Natural killer cell (primary cell): ENCODE results near the gene WDR76. TPM values are rescaled to one million over a fixed set of nuclear protein-coding genes. Genes with fewer than 3 reads are reported as not detected.
A peak's percentile ranks its signal among the peaks of the same experiment; 100 is the strongest.

Experiments used
- ATAC-seq, 3 donors: fragments of 150-1000 bp in 2 of 3; fragments of 200-7000 bp in 1 of 3; cut with Tn5 transposase; 1 replicate in 1 of 3; 2 replicates in 2 of 3; pipeline ENCODE4 v1.10.0; 2021; ENCODE audit warnings: mild to moderate bottlenecking in 2 of 3, moderate library complexity in 2 of 3
- DNase-seq, 2 donors: peaks; one replicate each; pipeline versions ENCODE4 v3.0.0 to v3.0.0-alpha.2; 2013 to 2021; ENCODE audit warnings: mixed read lengths in 1 of 2
- H3K27ac ChIP-seq: one replicate; pipeline ENCODE4 v1.5.1; 2013; ENCODE audit warnings: mild to moderate bottlenecking, low read length
- H3K27me3 ChIP-seq: one replicate; pipeline ENCODE4 v1.6.1; 2013; ENCODE audit warnings: low read length; ENCODE audit not compliant: control insufficient read depth, insufficient read depth
- H3K36me3 ChIP-seq: one replicate; pipeline ENCODE4 v1.6.1; 2013; ENCODE audit warnings: low read length; ENCODE audit not compliant: control insufficient read depth, insufficient read depth
- H3K4me1 ChIP-seq: one replicate; pipeline ENCODE4 v1.6.1; 2013; ENCODE audit warnings: low read length; ENCODE audit not compliant: control insufficient read depth, insufficient read depth
- H3K4me3 ChIP-seq: one replicate; pipeline ENCODE4 v1.5.1; 2013; ENCODE audit warnings: low read length
- H3K9me3 ChIP-seq: one replicate; pipeline ENCODE4 v1.6.1; 2013; ENCODE audit warnings: low read length; ENCODE audit not compliant: control insufficient read depth, insufficient read depth
- H3K27ac Mint-ChIP-seq, 2 donors: one replicate each; pipeline ENCODE4 v1.8.0; 2022; ENCODE audit warnings: mild to moderate bottlenecking in 2 of 2, mixed read lengths in 2 of 2, moderate library complexity in 1 of 2
- H3K27me3 Mint-ChIP-seq, 2 donors: one replicate each; pipeline ENCODE4 v1.8.0; 2022; ENCODE audit warnings: low read depth in 2 of 2, mixed read lengths in 2 of 2
- H3K36me3 Mint-ChIP-seq: one replicate; pipeline ENCODE4 v1.8.0; 2022; ENCODE audit warnings: mixed read lengths
- H3K4me1 Mint-ChIP-seq, 2 donors: one replicate each; pipeline ENCODE4 v1.8.0; 2022; ENCODE audit warnings: mixed read lengths in 2 of 2
- H3K4me3 Mint-ChIP-seq: one replicate; pipeline ENCODE4 v1.8.0; 2022; ENCODE audit warnings: mild to moderate bottlenecking, moderate library complexity, mixed read lengths
- H3K9me3 Mint-ChIP-seq, 2 donors: one replicate each; pipeline ENCODE4 v1.8.0; 2022; ENCODE audit warnings: mixed read lengths in 2 of 2
- WGBS: methylation state at CpG from one replicate; pipeline ENCODE4 v1.1.7; 2013; ENCODE audit warnings: missing lambda C conversion rate; ENCODE audit not compliant: insufficient coverage; 5-methylcytosine and 5-hydroxymethylcytosine counted together
- intact Hi-C: fragments of 100-400 bp; cut with micrococcal nuclease; formaldehyde crosslinking; loops from one replicate; pipeline ENCODE4 v1.14.2; 2022
- total RNA-seq, 4 donors: library from RNA; stranded (reverse); fragments of 120-200 nt in 1 of 4; gene quantifications; one replicate each; pipeline versions ENCODE4 v1.2.3 to v1.2.4, GENCODE V29; 2013 to 2022
- TF ChIP-seq, protein P1 (sequence below): fragments of 200-600 bp; IDR thresholded peaks from one replicate; pipeline ENCODE4 v1.8.0; 2022; ENCODE audit warnings: antibody characterized with exemption

WDR76 gene
- total RNA-seq, 3 donors from 2014 or later (not counting 1 experiment from before 2014, with no cell fraction given): 12.4 to 12.9 (median 12.8) TPM

DNA sequence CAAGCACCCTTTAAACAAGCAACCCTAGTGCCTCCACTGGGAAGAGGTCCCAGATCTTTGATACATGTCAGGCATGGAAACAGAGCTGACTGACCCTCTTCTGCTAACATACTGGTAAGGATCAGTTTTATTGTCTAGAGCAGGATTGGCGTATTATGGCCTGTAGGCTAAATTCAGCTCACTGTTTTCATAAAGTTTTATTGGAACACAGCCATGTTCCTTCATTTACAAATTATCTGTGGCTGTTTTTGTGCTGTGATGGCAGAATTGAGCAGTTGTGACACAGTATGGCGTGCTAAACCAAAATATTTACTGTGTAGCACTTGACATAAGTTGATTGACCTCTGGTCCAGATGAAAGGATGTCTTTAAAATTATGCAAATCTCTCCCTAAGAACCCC, 45.0 kb downstream of the WDR76 start:
- H3K4me1 ChIP-seq: no peaks in the 10 kb centered on the region
- no peaks in the 10 kb centered on the region for H3K36me3 ChIP-seq
- no peak overlapping the region for H3K27ac Mint-ChIP-seq
- no peak for DNase-seq
- TF ChIP-seq, protein P1, sequence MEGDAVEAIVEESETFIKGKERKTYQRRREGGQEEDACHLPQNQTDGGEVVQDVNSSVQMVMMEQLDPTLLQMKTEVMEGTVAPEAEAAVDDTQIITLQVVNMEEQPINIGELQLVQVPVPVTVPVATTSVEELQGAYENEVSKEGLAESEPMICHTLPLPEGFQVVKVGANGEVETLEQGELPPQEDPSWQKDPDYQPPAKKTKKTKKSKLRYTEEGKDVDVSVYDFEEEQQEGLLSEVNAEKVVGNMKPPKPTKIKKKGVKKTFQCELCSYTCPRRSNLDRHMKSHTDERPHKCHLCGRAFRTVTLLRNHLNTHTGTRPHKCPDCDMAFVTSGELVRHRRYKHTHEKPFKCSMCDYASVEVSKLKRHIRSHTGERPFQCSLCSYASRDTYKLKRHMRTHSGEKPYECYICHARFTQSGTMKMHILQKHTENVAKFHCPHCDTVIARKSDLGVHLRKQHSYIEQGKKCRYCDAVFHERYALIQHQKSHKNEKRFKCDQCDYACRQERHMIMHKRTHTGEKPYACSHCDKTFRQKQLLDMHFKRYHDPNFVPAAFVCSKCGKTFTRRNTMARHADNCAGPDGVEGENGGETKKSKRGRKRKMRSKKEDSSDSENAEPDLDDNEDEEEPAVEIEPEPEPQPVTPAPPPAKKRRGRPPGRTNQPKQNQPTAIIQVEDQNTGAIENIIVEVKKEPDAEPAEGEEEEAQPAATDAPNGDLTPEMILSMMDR: no peak
- no peak overlapping the region for H3K4me3 ChIP-seq
- H3K36me3 Mint-ChIP-seq: no peaks in the 10 kb centered on the region
- whole genome bisulfite sequencing: 80% methylated on average over 1 of the region's 2 CpGs
- intact Hi-C loops: no loop called here
- no peak overlapping the region for H3K4me3 Mint-ChIP-seq
- no peak for ATAC-seq
- H3K9me3 ChIP-seq: no peaks in the 10 kb centered on the region
- no peaks in the 10 kb centered on the region for H3K4me1 Mint-ChIP-seq
- H3K27me3 Mint-ChIP-seq: no peaks in the 10 kb centered on the region
- H3K27ac ChIP-seq: no peak overlapping the region
- H3K27me3 ChIP-seq: no peaks in the 10 kb centered on the region
- H3K9me3 Mint-ChIP-seq: no peaks in the 10 kb centered on the region

DNA sequence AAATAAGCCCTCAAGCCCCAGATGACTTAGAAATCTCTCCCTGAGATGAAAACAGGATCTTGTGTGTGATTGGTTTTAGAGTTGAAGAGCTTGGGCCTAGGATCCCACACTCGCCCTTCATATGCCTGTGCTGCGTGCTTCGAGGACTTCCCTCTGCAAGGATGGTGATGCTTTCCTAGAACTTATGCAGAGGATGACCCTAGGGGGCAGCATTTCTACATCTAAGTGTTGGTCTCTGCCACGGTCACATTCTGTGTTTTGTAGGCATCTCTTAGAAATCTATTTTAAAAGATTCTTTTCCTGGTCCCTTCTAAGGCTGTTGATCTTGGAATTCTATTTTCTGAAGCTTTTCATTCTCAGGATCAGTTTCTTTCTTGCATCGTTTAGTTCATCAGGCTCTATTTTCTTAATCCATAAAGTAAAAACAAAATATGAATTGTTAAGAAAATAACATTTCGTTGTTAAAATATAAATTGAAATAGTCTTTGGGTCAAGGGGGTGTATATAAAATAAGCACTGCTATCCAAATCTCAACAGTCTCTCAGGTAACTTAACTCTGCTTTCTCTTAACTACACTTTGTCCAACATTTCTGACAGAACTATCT, 45.7 kb downstream of the WDR76 start:
- TF ChIP-seq, protein P1: no peak
- Mint-ChIP-seq H3K4me1 (no peaks in the 10 kb centered on the region), H3K27ac (no peak overlapping the region), H3K27me3 (no peaks in the 10 kb centered on the region), H3K4me3 (no peak overlapping the region), H3K36me3 (no peaks in the 10 kb centered on the region), H3K9me3 (no peaks in the 10 kb centered on the region)
- H3K9me3 ChIP-seq: no peaks in the 10 kb centered on the region
- intact Hi-C loops: no loop called here
- H3K27ac ChIP-seq: no peak overlapping the region
- H3K36me3 ChIP-seq: no peaks in the 10 kb centered on the region
- 73% methylated on average over 4 of the region's 6 CpGs for WGBS
- ATAC-seq: no peak
- no peaks in the 10 kb centered on the region for H3K4me1 ChIP-seq
- H3K27me3 ChIP-seq: no peaks in the 10 kb centered on the region
- peak in 1 of 2 donors; percentile 48 for DNase-seq
- H3K4me3 ChIP-seq: no peak overlapping the region

DNA sequence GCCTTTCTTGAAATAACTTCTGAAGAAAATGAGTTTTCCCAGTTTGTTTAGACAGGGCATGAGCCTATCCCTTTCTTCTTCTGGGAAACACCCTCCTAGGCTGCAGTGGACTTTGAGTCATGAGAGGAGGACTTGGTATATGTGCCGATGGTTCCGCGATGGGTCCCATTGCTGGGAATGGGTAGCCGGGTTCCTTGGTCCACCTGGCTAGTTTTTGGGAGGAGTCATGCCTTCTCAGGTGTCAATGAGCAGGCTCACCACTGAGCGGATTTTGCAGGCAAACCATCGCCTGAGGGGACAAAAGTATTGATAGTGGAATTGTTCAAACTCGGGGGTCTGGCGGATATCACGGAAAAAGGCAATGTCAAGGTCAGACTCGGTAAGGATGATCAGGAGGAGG, 46.8 kb downstream of the WDR76 start:
- H3K4me1 ChIP-seq: no peaks in the 10 kb centered on the region
- no peaks in the 10 kb centered on the region for H3K4me1 Mint-ChIP-seq
- no peak overlapping the region for H3K4me3 Mint-ChIP-seq

More for the DNA sequence above, 46.8 kb downstream of the WDR76 start:
- no peaks in the 10 kb centered on the region for H3K9me3 Mint-ChIP-seq
- WGBS: 89% methylated on average over 10 of the region's 10 CpGs
- no peaks in the 10 kb centered on the region for H3K9me3 ChIP-seq
- no peaks in the 10 kb centered on the region for H3K27me3 Mint-ChIP-seq
- no peak for DNase-seq
- ATAC-seq: no peak
- H3K27ac Mint-ChIP-seq: no peak overlapping the region
- H3K36me3 Mint-ChIP-seq: no peaks in the 10 kb centered on the region
- TF ChIP-seq, protein P1: no peak
- H3K36me3 ChIP-seq: no peaks in the 10 kb centered on the region
- H3K4me3 ChIP-seq: no peak overlapping the region
- intact Hi-C loops: no loop called here
- no peak overlapping the region for H3K27ac ChIP-seq
- no peaks in the 10 kb centered on the region for H3K27me3 ChIP-seq
